ENCODE measurements around the gene C3AR1. TPM values are rescaled to one million over a fixed set of nuclear protein-coding genes. Genes with fewer than 3 reads are reported as not detected.
"Not testable (repeated sequence)": the region's sequence is repeated elsewhere in the genome, so short reads cannot be mapped to it uniquely, and the experiment has no call there.

C3AR1 gene
- total RNA-seq, 4 donors from 2014 or later: 4.9 to 18.7 (median 9.0) TPM

- intact Hi-C loops (cut with DNase I): no loop called here
- no peak for TF ChIP-seq CTCF (IDR thresholded peaks at IDR 0.05)
- no peak for TF ChIP-seq POLR2AphosphoS5 (IDR thresholded peaks at IDR 0.05)
- no peak for TF ChIP-seq EP300 (IDR thresholded peaks at IDR 0.05)
- no peak for TF ChIP-seq POLR2A (IDR thresholded peaks at IDR 0.05; ENCODE audit: low read depth)
- Histone ChIP-seq H3K27me3 (no peaks in the 10 kb centered on the region), H3K4me1 (peaks cover 19 to 36% (median 31%) of the 10 kb centered on the region in 4 donors), H3K4me3 (no peak overlapping the region), H3K27ac (replicated peaks in 1 of 4) (no peak overlapping the region), H3K36me3 (no peaks in the 10 kb centered on the region), H3K9me3 (no peaks in the 10 kb centered on the region)
- no peak for DNase-seq (ENCODE audit: extremely low spot score)
- WGBS: 77% methylated on average over 3 of the region's 3 CpGs
These were observed 36.0 kb downstream of the C3AR1 start for GRCh38 chr12:8030189-8030588.

GRCh38 chr12:8028267-8028666, 37.9 kb downstream of the C3AR1 start:
- Histone ChIP-seq H3K4me3 (no peak overlapping the region), H3K27ac (replicated peaks in 1 of 4) (no peak overlapping the region), H3K4me1 (peaks cover 5 to 17% (median 13%) of the 10 kb centered on the region in 4 donors), H3K27me3 (no peaks in the 10 kb centered on the region), H3K9me3 (no peaks in the 10 kb centered on the region), H3K36me3 (no peaks in the 10 kb centered on the region)
- TF ChIP-seq CTCF (IDR thresholded peaks at IDR 0.05) (no peak), POLR2AphosphoS5 (IDR thresholded peaks at IDR 0.05) (no peak), POLR2A (IDR thresholded peaks at IDR 0.05; ENCODE audit: low read depth) (no peak), EP300 (IDR thresholded peaks at IDR 0.05) (no peak)
- DNase-seq (ENCODE audit: extremely low spot score): no peak
- intact Hi-C loops (cut with DNase I): no loop called here
- 93% methylated on average over 15 of the region's 15 CpGs for WGBS

- DNase-seq (ENCODE audit: extremely low spot score): no peak
- Histone ChIP-seq H3K4me1 (peaks cover 5 to 17% (median 13%) of the 10 kb centered on the region in 4 donors), H3K36me3 (no peaks in the 10 kb centered on the region), H3K27me3 (no peaks in the 10 kb centered on the region), H3K9me3 (no peaks in the 10 kb centered on the region), H3K4me3 (no peak overlapping the region), H3K27ac (replicated peaks in 1 of 4) (peak overlapping the region in 2 of 4 donors; percentile 99 to 100)
- TF ChIP-seq CTCF (IDR thresholded peaks at IDR 0.05) (no peak), EP300 (IDR thresholded peaks at IDR 0.05) (no peak), POLR2AphosphoS5 (IDR thresholded peaks at IDR 0.05) (no peak), POLR2A (IDR thresholded peaks at IDR 0.05; ENCODE audit: low read depth) (no peak)
- 80% methylated on average over 5 of the region's 5 CpGs for WGBS
- intact Hi-C loops (cut with DNase I): no loop called here
These were observed 38.3 kb downstream of the C3AR1 start for GRCh38 chr12:8027856-8028255.

- Histone ChIP-seq H3K36me3 (no peaks in the 10 kb centered on the region), H3K4me3 (peak overlapping the region; percentile 70 to 90 (median 74)), H3K4me1 (peaks cover 0 to 9% (median 6%) of the 10 kb centered on the region in 4 donors), H3K9me3 (no peaks in the 10 kb centered on the region), H3K27ac (replicated peaks in 1 of 4) (peak overlapping the region; percentile 98 to 100 (median 99)), H3K27me3 (no peaks in the 10 kb centered on the region)
- WGBS: under 1% methylated on average over 27 of the region's 27 CpGs
- TF ChIP-seq EP300 (IDR thresholded peaks at IDR 0.05) (no peak), POLR2AphosphoS5 (IDR thresholded peaks at IDR 0.05) (peak; percentile 48 to 92)
- DNase-seq (ENCODE audit: extremely low spot score): peak; percentile 100
- intact Hi-C loops (cut with DNase I): no loop called here
These were observed 39.8 kb downstream of the C3AR1 start for GRCh38 chr12:8026291-8026900.

- no peak for TF ChIP-seq CTCF (IDR thresholded peaks at IDR 0.05)
- intact Hi-C loops (cut with DNase I): no loop called here
- Histone ChIP-seq H3K4me3 (peak overlapping the region; percentile 35 to 57 (median 40)), H3K36me3 (no peaks in the 10 kb centered on the region), H3K4me1 (peaks cover 8 to 14% (median 13%) of the 10 kb centered on the region in 4 donors), H3K27me3 (peaks cover 0 to 63% (median 23%) of the 10 kb centered on the region in 4 donors), H3K9me3 (no peaks in the 10 kb centered on the region), H3K27ac (replicated peaks in 1 of 4) (no peak overlapping the region)
- DNase-seq (ENCODE audit: extremely low spot score): no peak
- 9% methylated on average over 37 of the region's 58 CpGs for WGBS
These were observed 47.2 kb downstream of the C3AR1 start for GRCh38 chr12:8018666-8019581.

- peaks cover 0 to 68% (median 23%) of the 10 kb centered on the region in 4 donors for H3K27me3 ChIP-seq
- H3K36me3 ChIP-seq; intact Hi-C loops (cut with DNase I); H3K9me3 ChIP-seq; DNase-seq (ENCODE audit: extremely low spot score); H3K27ac ChIP-seq (replicated peaks in 1 of 4): not testable (repeated sequence)
- peaks cover 8 to 14% (median 13%) of the 10 kb centered on the region in 4 donors for H3K4me1 ChIP-seq
- peak overlapping the region; percentile 35 to 57 (median 40) for H3K4me3 ChIP-seq
- WGBS: 69% methylated on average over 16 of the region's 16 CpGs
These were observed 47.9 kb downstream of the C3AR1 start for GRCh38 chr12:8018213-8018612.
